CD14-positive monocyte (primary cell): Measurements from ENCODE around the gene LRRC38. TPM values are rescaled to one million over a fixed set of nuclear protein-coding genes. Genes with fewer than 3 reads are reported as not detected.

Experiments used
- DNase-seq, 3 donors: peaks; one replicate each; pipeline ENCODE4 v3.0.0-alpha.2; 2011 to 2022
- H2AFZ ChIP-seq: 2 replicates; pipeline ENCODE4 v1.6.0; 2012; ENCODE audit warnings: mild to moderate bottlenecking, low read depth, low read length, inconsistent platforms; ENCODE audit not compliant: insufficient read depth, poor library complexity, severe bottlenecking
- H3K27ac ChIP-seq, 2 donors: 1 replicate in 1 of 2; 2 replicates in 1 of 2; pipeline ENCODE4 v1.5.1; 2012 to 2013; ENCODE audit warnings: low read length in 2 of 2, control low read depth in 1 of 2, inconsistent platforms in 1 of 2, low read depth in 1 of 2, mild to moderate bottlenecking in 1 of 2
- H3K27me3 ChIP-seq, 2 donors: one replicate each; pipeline versions ENCODE4 v1.6.0 to v1.6.1; 2011 to 2013; ENCODE audit warnings: low read length in 2 of 2; ENCODE audit not compliant: control insufficient read depth in 2 of 2, insufficient read depth in 2 of 2
- H3K36me3 ChIP-seq, 2 donors: replicated peaks in 1 of 2; 1 replicate in 1 of 2; 2 replicates in 1 of 2; pipeline versions ENCODE4 v1.5.1 to v1.6.1; 2012 to 2013; ENCODE audit warnings: low read length in 2 of 2, control low read depth in 1 of 2, inconsistent platforms in 1 of 2, mild to moderate bottlenecking in 1 of 2; ENCODE audit not compliant: insufficient read depth in 2 of 2, control insufficient read depth in 1 of 2
- H3K4me1 ChIP-seq, 2 donors: 1 replicate in 1 of 2; 2 replicates in 1 of 2; pipeline versions ENCODE4 v1.5.1 to v1.6.1; 2012 to 2013; ENCODE audit warnings: low read length in 2 of 2, control low read depth in 1 of 2, inconsistent platforms in 1 of 2, mild to moderate bottlenecking in 1 of 2, moderate library complexity in 1 of 2; ENCODE audit not compliant: insufficient read depth in 2 of 2, control insufficient read depth in 1 of 2
- H3K4me2 ChIP-seq: replicated peaks from 2 replicates; pipeline ENCODE3; 2012; ENCODE audit warnings: low read length, moderate library complexity, mild to moderate bottlenecking; ENCODE audit not compliant: poor library complexity, severe bottlenecking; ENCODE audit errors: extremely low read depth
- H3K4me3 ChIP-seq, 3 experiments: fragments of 200-600 bp in 1 of 3; sonication (generic) in 1 of 3; replicated peaks in 1 of 3; 1 replicate in 2 of 3; 2 replicates in 1 of 3; pipeline ENCODE4 v1.5.1; 2011 to 2013; ENCODE audit warnings: low read length in 3 of 3, mild to moderate bottlenecking in 3 of 3, control low read depth in 2 of 3, low read depth in 2 of 3, inconsistent platforms in 1 of 3, moderate library complexity in 1 of 3
- H3K79me2 ChIP-seq: 2 replicates; pipeline ENCODE4 v1.6.0; 2012; ENCODE audit warnings: mild to moderate bottlenecking, control low read depth, inconsistent platforms, low read length, moderate library complexity; ENCODE audit not compliant: insufficient read depth
- H3K9ac ChIP-seq: 2 replicates; pipeline ENCODE4 v1.6.0; 2017; ENCODE audit warnings: low read length, mild to moderate bottlenecking; ENCODE audit not compliant: insufficient read depth, poor library complexity, severe bottlenecking
- H3K9me3 ChIP-seq, 2 donors: replicated peaks in 1 of 2; 1 replicate in 1 of 2; 2 replicates in 1 of 2; pipeline versions ENCODE4 v1.5.1 to v1.6.1; 2012 to 2013; ENCODE audit warnings: low read length in 2 of 2, control low read depth in 1 of 2; ENCODE audit not compliant: control insufficient read depth in 1 of 2, insufficient read depth in 1 of 2
- H4K20me1 ChIP-seq: 2 replicates; pipeline ENCODE4 v1.6.0; 2012; ENCODE audit warnings: mild to moderate bottlenecking, low read length, control low read depth, moderate library complexity; ENCODE audit not compliant: insufficient read depth
- H3K27ac Mint-ChIP-seq, 7 donors: one replicate each; pipeline ENCODE4 v1.8.0; 2020; ENCODE audit warnings: mild to moderate bottlenecking in 7 of 7, mixed read lengths in 7 of 7, moderate library complexity in 6 of 7, inconsistent platforms in 2 of 7
- H3K27me3 Mint-ChIP-seq, 3 donors: one replicate each; pipeline ENCODE4 v1.8.0; 2021 to 2022; ENCODE audit warnings: low read depth in 3 of 3, mild to moderate bottlenecking in 3 of 3, mixed read lengths in 3 of 3, moderate library complexity in 3 of 3, inconsistent platforms in 1 of 3
- H3K36me3 Mint-ChIP-seq, 2 donors: one replicate each; pipeline ENCODE4 v1.8.0; 2020; ENCODE audit warnings: mixed read lengths in 2 of 2, inconsistent platforms in 1 of 2, mild to moderate bottlenecking in 1 of 2
- H3K4me1 Mint-ChIP-seq: one replicate; pipeline ENCODE4 v1.8.0; 2020; ENCODE audit warnings: mild to moderate bottlenecking, mixed read lengths
- H3K4me3 Mint-ChIP-seq, 2 donors: one replicate each; pipeline ENCODE4 v1.8.0; 2020; ENCODE audit warnings: mild to moderate bottlenecking in 2 of 2, mixed read lengths in 2 of 2, moderate library complexity in 1 of 2
- H3K9me3 Mint-ChIP-seq, 7 donors: one replicate each; pipeline ENCODE4 v1.8.0; 2020 to 2022; ENCODE audit warnings: mixed read lengths in 7 of 7, mild to moderate bottlenecking in 6 of 7, moderate library complexity in 6 of 7, inconsistent platforms in 2 of 7
- WGBS: methylation state at CpG from one replicate; pipeline ENCODE4 v1.1.5; 2013; ENCODE audit warnings: missing lambda C conversion rate; ENCODE audit not compliant: insufficient coverage; 5-methylcytosine and 5-hydroxymethylcytosine counted together
- intact Hi-C, 2 donors: fragments of 100-400 bp; cut with micrococcal nuclease; formaldehyde crosslinking; loops; one replicate each; pipeline versions ENCODE4 v1.15.0 to v1.15.1; 2023
- polyA plus RNA-seq, 3 donors: library from polyadenylated mRNA; depleted of rRNA in 1 of 3; unstranded in 2 of 3; stranded (reverse) in 1 of 3; fragments of 300-500 nt in 2 of 3; fragments of >200 nt in 1 of 3; fragmentation: Illumina TruSeq in 2 of 3; gene quantifications; 1 replicate in 2 of 3; 2 replicates in 1 of 3; pipeline ENCODE4 v1.2.3, GENCODE V29; 2012 to 2021
- TF ChIP-seq, protein P1 (sequence below): fragments of 200-600 bp; IDR thresholded peaks from one replicate; pipeline ENCODE4 v1.8.0; 2022; ENCODE audit warnings: antibody characterized with exemption, mild to moderate bottlenecking

LRRC38 gene
- polyA plus RNA-seq, 3 donors = not detected

DNA sequence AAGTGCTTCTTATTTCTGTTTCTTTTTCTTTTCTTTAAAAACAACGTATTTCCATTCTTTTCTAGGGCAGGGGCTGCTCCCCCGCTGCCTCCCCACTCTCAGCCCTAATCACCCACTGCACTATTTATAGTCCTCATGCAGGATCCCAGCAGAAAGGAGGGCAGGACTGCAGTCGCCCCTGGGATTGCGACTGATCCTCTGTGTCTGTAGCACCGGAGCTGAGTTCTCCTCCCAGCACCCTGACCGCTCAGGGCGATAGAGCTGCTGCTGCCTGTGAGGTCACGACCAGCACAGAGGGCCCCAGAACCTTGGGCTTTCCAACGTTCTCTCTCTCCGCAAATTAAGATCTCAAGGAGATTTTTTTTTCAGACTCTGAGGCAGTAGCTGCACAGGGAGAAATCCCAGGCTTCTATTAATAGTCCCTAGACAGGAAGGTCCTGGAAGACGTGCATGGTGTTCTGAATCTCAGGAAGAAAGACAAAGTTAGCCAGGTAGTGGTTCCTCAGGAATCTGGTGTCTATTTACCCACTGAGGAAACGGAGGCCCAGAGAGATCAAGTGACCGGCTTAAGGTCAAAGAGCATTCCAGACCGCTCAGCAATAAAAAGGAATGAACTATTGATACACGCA, 56.8 kb downstream of the LRRC38 start:
- Histone ChIP-seq H3K79me2 (no peaks in the 10 kb centered on the region), H2AFZ (no peak overlapping the region), H3K36me3 (no peaks in the 10 kb centered on the region), H3K4me3 (no peak overlapping the region), H3K9me3 (no peaks in the 10 kb centered on the region), H3K4me1 (no peaks in the 10 kb centered on the region), H4K20me1 (no peaks in the 10 kb centered on the region), H3K9ac (no peak overlapping the region), H3K27me3 (no peaks in the 10 kb centered on the region), H3K4me2 (no peak overlapping the region), H3K27ac (no peak overlapping the region)
- H3K9me3 Mint-ChIP-seq = no peaks in the 10 kb centered on the region
- intact Hi-C loops = no loop called here
- peaks cover 5 to 15% (median 5%) of the 10 kb centered on the region in 3 donors for H3K27me3 Mint-ChIP-seq
- TF ChIP-seq, protein P1, sequence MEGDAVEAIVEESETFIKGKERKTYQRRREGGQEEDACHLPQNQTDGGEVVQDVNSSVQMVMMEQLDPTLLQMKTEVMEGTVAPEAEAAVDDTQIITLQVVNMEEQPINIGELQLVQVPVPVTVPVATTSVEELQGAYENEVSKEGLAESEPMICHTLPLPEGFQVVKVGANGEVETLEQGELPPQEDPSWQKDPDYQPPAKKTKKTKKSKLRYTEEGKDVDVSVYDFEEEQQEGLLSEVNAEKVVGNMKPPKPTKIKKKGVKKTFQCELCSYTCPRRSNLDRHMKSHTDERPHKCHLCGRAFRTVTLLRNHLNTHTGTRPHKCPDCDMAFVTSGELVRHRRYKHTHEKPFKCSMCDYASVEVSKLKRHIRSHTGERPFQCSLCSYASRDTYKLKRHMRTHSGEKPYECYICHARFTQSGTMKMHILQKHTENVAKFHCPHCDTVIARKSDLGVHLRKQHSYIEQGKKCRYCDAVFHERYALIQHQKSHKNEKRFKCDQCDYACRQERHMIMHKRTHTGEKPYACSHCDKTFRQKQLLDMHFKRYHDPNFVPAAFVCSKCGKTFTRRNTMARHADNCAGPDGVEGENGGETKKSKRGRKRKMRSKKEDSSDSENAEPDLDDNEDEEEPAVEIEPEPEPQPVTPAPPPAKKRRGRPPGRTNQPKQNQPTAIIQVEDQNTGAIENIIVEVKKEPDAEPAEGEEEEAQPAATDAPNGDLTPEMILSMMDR = no peak
- H3K36me3 Mint-ChIP-seq = no peaks in the 10 kb centered on the region
- DNase-seq = no peak
- H3K4me1 Mint-ChIP-seq = no peaks in the 10 kb centered on the region
- no peak overlapping the region for H3K4me3 Mint-ChIP-seq
- no peak overlapping the region for H3K27ac Mint-ChIP-seq
- WGBS = 76% methylated on average over 9 of the region's 15 CpGs

DNA sequence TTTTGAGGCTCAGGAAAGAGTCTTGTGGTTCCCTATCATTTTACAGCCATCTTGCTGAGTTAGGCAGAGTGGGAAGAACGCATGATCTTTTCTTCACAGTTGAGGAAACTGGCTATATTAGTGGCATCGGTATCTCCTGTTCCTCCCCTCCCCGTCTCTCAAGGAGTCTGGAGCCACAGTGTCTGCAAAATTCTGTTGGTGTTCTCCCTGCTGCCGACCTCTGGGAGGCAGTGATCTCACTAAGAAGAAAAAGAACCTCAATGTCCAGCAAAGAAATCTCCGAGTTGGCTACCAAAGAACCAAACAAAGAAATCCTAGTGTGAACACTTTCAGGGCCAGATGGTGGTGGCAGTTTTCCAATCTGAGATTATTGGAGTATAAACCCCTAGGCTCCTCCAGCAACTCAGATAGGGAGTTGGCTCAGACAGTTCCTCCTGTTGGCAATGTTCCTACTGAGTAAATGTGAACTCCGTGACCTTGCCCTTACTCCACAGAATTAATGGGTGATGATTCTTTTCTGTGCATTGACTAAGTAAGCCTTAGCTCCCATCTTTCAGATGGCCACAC, 62.3 kb downstream of the LRRC38 start:
- H3K4me3 Mint-ChIP-seq = no peak overlapping the region

More for the DNA sequence above, 62.3 kb downstream of the LRRC38 start:
- Histone ChIP-seq H3K9me3 (no peaks in the 10 kb centered on the region), H3K9ac (no peak overlapping the region), H3K4me1 (no peaks in the 10 kb centered on the region), H3K36me3 (no peaks in the 10 kb centered on the region), H3K27me3 (no peaks in the 10 kb centered on the region), H3K4me3 (no peak overlapping the region), H3K79me2 (no peaks in the 10 kb centered on the region), H3K27ac (no peak overlapping the region), H3K4me2 (no peak overlapping the region), H2AFZ (no peak overlapping the region), H4K20me1 (no peaks in the 10 kb centered on the region)
- TF ChIP-seq, protein P1 = no peak
- intact Hi-C loops = no loop called here
- no peaks in the 10 kb centered on the region for H3K36me3 Mint-ChIP-seq
- peaks cover 5 to 6% (median 5%) of the 10 kb centered on the region in 3 donors for H3K27me3 Mint-ChIP-seq
- no peak for DNase-seq
- no peaks in the 10 kb centered on the region for H3K9me3 Mint-ChIP-seq
- H3K27ac Mint-ChIP-seq = no peak overlapping the region
- 61% methylated on average over 3 of the region's 6 CpGs for WGBS
- H3K4me1 Mint-ChIP-seq = no peaks in the 10 kb centered on the region
